ENCODE data around the gene HCN4. TPM values are rescaled to one million over a fixed set of nuclear protein-coding genes. Genes with fewer than 3 reads are reported as not detected.

Gene HCN4
- total RNA-seq, 6 donors from 2014 or later, result under 0.01 to 0.69 (median 0.19) TPM

DNA sequence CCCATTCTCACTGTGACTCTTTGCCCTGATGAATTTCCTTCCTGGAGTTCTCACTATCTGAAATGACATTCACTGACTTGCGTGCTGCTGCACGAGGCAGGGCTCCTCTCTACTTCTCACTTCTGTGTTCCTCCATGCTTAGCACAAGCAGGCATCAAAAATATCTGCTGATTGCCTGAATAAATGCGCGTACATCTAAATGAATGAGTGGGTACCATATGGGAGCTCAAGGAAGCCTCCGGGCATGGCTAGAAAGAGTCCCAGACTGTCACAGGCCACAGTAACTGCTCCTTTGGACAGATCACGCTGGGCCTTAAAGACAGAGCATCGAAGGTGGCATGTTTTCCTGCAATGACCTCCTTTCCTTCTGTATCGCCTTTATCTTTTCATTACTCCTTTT lies 31.6 kb downstream of the HCN4 start:
- no peaks in the 10 kb centered on the region for H3K27me3 ChIP-seq
- no peak for DNase-seq
- peaks cover 0 to 6% (median 2%) of the 10 kb centered on the region in 4 donors for H3K4me1 ChIP-seq
- no peak overlapping the region for H3K4me3 ChIP-seq
- no peaks in the 10 kb centered on the region for H3K9me3 ChIP-seq
- no peaks in the 10 kb centered on the region for H3K36me3 ChIP-seq
- WGBS, 2 donors, result 81 to 85% methylated on average over 8 of the region's 8 CpGs
- H3K27ac ChIP-seq, result no peak overlapping the region
- ATAC-seq (ENCODE audit: low FRiP score in 2 of 2), result no peak
- TF ChIP-seq POLR2A (IDR thresholded peaks at IDR 0.05) (no peak), CTCF (IDR thresholded peaks at IDR 0.05) (no peak), EP300 (IDR thresholded peaks at IDR 0.05) (no peak)

- TF ChIP-seq EP300 (IDR thresholded peaks at IDR 0.05) (no peak), CTCF (IDR thresholded peaks at IDR 0.05) (no peak), POLR2A (IDR thresholded peaks at IDR 0.05) (no peak), POLR2AphosphoS5 (IDR thresholded peaks at IDR 0.05) (no peak)
- Histone ChIP-seq H3K4me1 (peaks cover 0 to 6% (median 2%) of the 10 kb centered on the region in 4 donors), H3K36me3 (no peaks in the 10 kb centered on the region), H3K27me3 (no peaks in the 10 kb centered on the region), H3K27ac (no peak overlapping the region), H3K4me3 (no peak overlapping the region), H3K9me3 (no peaks in the 10 kb centered on the region)
- DNase-seq (peak in 1 of 2 donors; percentile 57), ATAC-seq (ENCODE audit: low FRiP score in 2 of 2) (no peak)
- 89 to 93% methylated on average over 7 of the region's 7 CpGs for WGBS, 2 donors
These were observed 32.0 kb downstream of the HCN4 start for GRCh38 chr15:73336756-73337155.

- no peak overlapping the region for H3K4me3 ChIP-seq
- H3K27me3 ChIP-seq, result no peaks in the 10 kb centered on the region
- TF ChIP-seq EP300 (IDR thresholded peaks at IDR 0.05), result no peak
- no peak for TF ChIP-seq POLR2AphosphoS5 (IDR thresholded peaks at IDR 0.05)
- ATAC-seq (ENCODE audit: low FRiP score in 2 of 2) (no peak), DNase-seq (no peak)
- no peak overlapping the region for H3K27ac ChIP-seq
- 63 to 67% methylated on average over 4 to 5 of the region's 5 CpGs for WGBS, 2 donors
- no peaks in the 10 kb centered on the region for H3K9me3 ChIP-seq
- H3K4me1 ChIP-seq, result peaks cover 0 to 6% (median 2%) of the 10 kb centered on the region in 4 donors
- H3K36me3 ChIP-seq, result no peaks in the 10 kb centered on the region
These were observed 33.3 kb downstream of the HCN4 start for GRCh38 chr15:73335471-73335870.

- Histone ChIP-seq H3K4me3 (no peak overlapping the region), H3K27ac (no peak overlapping the region), H3K27me3 (no peaks in the 10 kb centered on the region), H3K36me3 (no peaks in the 10 kb centered on the region), H3K9me3 (no peaks in the 10 kb centered on the region), H3K4me1 (peaks cover 0 to 6% (median 2%) of the 10 kb centered on the region in 4 donors)
- DNase-seq (no peak), ATAC-seq (ENCODE audit: low FRiP score in 2 of 2) (no peak)
- TF ChIP-seq CTCF (IDR thresholded peaks at IDR 0.05) (no peak), POLR2AphosphoS5 (IDR thresholded peaks at IDR 0.05) (no peak)
- 68 to 77% methylated on average over 6 to 9 of the region's 9 CpGs for WGBS, 2 donors
These were observed 33.7 kb downstream of the HCN4 start for GRCh38 chr15:73335026-73335425.

DNA sequence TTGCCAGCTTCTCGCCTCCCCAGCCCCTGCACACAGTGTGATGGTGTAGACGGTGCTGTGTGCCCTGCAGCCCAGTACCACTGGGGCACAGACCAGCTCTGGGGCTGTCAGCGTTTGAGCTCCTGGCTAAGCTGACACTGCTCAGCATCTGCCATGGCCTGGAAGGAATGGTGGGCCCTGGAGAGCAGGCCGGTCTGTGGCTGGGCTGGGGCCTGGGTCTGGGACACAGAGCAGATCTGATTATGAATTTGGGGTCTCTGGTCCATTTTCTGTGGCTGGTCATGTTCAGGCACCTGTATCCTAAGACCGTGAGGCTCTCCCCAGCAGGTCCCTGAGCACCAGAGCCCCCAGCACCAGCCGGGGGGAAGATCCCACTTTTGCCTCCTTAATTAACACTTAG lies 34.7 kb downstream of the HCN4 start:
- Histone ChIP-seq H3K27me3 (no peaks in the 10 kb centered on the region), H3K9me3 (no peaks in the 10 kb centered on the region), H3K4me3 (no peak overlapping the region), H3K27ac (no peak overlapping the region), H3K4me1 (peaks cover 0 to 6% (median 2%) of the 10 kb centered on the region in 4 donors), H3K36me3 (no peaks in the 10 kb centered on the region)
- DNase-seq (no peak), ATAC-seq (ENCODE audit: low FRiP score in 2 of 2) (no peak)
- TF ChIP-seq POLR2A (IDR thresholded peaks at IDR 0.05) (no peak), POLR2AphosphoS5 (IDR thresholded peaks at IDR 0.05) (no peak), CTCF (IDR thresholded peaks at IDR 0.05) (no peak), EP300 (IDR thresholded peaks at IDR 0.05) (no peak)
- 83 to 87% methylated on average over 6 of the region's 6 CpGs for WGBS, 2 donors
